HCT116 (cell line): ENCODE results near the gene ASB15. TPM values are rescaled to one million over a fixed set of nuclear protein-coding genes. Genes with fewer than 3 reads are reported as not detected.

Source experiments
- ATAC-seq: fragments of 200-7000 bp; cut with Tn5 transposase; 2 replicates; pipeline ENCODE4 v1.9.1; 2020; ENCODE audit warnings: mild to moderate bottlenecking, moderate library complexity
- BruUV-seq: library from RNA; stranded (reverse); fragments of 400-500 nt; replicated peaks from 2 replicates; lab custom pipeline; 2021; lab: Mats Ljungman, UMichigan
- CTCF ChIA-PET: fragments of 300-600 bp; sonication (Branson Sonifier 250); formaldehyde crosslinking; loops from one replicate; lab custom pipeline; 2021; ENCODE audit warnings: antibody characterized with exemption; lab: Charles Lee
- POLR2A ChIA-PET: fragments of 300-600, 350-600 bp; sonication (Branson Sonifier 250); formaldehyde crosslinking; loops from one replicate; lab custom pipeline; 2021; ENCODE audit warnings: antibody characterized with exemption; lab: Charles Lee
- RAD21 ChIA-PET, 2 experiments: fragments of 300-600 bp; sonication (Branson Sonifier 250); formaldehyde crosslinking; loops; one replicate each; lab custom pipeline; 2023; ENCODE audit warnings: low total read pairs in 2 of 2; ENCODE audit not compliant: uncharacterized antibody in 2 of 2, unreplicated experiment in 2 of 2, low non-redundant PET in 1 of 2; lab: Charles Lee
- DNase-seq: peaks from one replicate; pipeline ENCODE4 v3.0.0-alpha.2; 2010; ENCODE audit warnings: low read depth, low spot score
- H2AFZ ChIP-seq: fragments of 200-600 bp; shearing (Covaris generic), sonication (generic); 2 replicates; pipeline ENCODE4 v1.6.1; 2017; ENCODE audit warnings: low read depth, mixed run types, mixed read lengths, antibody characterized with exemption, low read length; ENCODE audit not compliant: poor library complexity, severe bottlenecking
- H3K27ac ChIP-seq: 2 replicates; pipeline ENCODE4 v1.5.1; 2012; ENCODE audit warnings: low read depth, low read length
- H3K27me3 ChIP-seq: fragments of 200-600 bp; sonication (generic); 2 replicates; pipeline ENCODE4 v1.6.1; 2016; ENCODE audit warnings: mixed run types, low read length, mixed read lengths; ENCODE audit not compliant: insufficient read depth
- H3K36me3 ChIP-seq, 2 experiments: fragments of 200-500 bp in 1 of 2; fragments of 200-600 bp in 1 of 2; sonication (Bioruptor generic) in 1 of 2; sonication (generic) in 1 of 2; 2 replicates each; pipeline versions ENCODE4 v1.5.1 to v1.6.1; 2014 to 2016; ENCODE audit warnings: low read length in 2 of 2, inconsistent platforms in 1 of 2, mixed read lengths in 1 of 2, mixed run types in 1 of 2; ENCODE audit not compliant: insufficient read depth in 2 of 2, control insufficient read depth in 1 of 2
- H3K4me1 ChIP-seq, 2 experiments: fragments of 200-600 bp in 1 of 2; sonication (generic) in 1 of 2; 2 replicates each; pipeline versions ENCODE4 v1.5.1 to v1.6.1; 2012 to 2017; ENCODE audit warnings: low read length in 2 of 2, inconsistent platforms in 1 of 2, mild to moderate bottlenecking in 1 of 2, mixed read lengths in 1 of 2, mixed run types in 1 of 2, moderate library complexity in 1 of 2; ENCODE audit not compliant: insufficient read depth in 2 of 2, control insufficient read depth in 1 of 2
- H3K4me2 ChIP-seq: fragments of 200-600 bp; sonication (generic); 2 replicates; pipeline ENCODE4 v1.6.1; 2017; ENCODE audit warnings: mixed run types, low read length, mixed read lengths
- H3K4me3 ChIP-seq, 2 experiments: fragments of 200-600 bp in 1 of 2; sonication (generic) in 1 of 2; replicated peaks in 1 of 2; 2 replicates each; pipeline ENCODE4 v1.5.1; 2011 to 2016; ENCODE audit warnings: low read length in 2 of 2, control low read depth in 1 of 2, low read depth in 1 of 2, mild to moderate bottlenecking in 1 of 2, mixed read lengths in 1 of 2, mixed run types in 1 of 2
- H3K79me2 ChIP-seq: fragments of 200-600 bp; sonication (generic); 2 replicates; pipeline ENCODE4 v1.6.1; 2017; ENCODE audit warnings: mild to moderate bottlenecking, mixed run types, low read length, moderate library complexity, mixed read lengths; ENCODE audit not compliant: insufficient read depth
- H3K9ac ChIP-seq: fragments of 200-600 bp; sonication (generic); 2 replicates; pipeline ENCODE4 v1.6.1; 2016; ENCODE audit warnings: low read length, mixed read lengths
- H3K9me2 ChIP-seq: fragments of 200-600 bp; sonication (generic), shearing (Covaris generic); 2 replicates; pipeline ENCODE4 v1.6.1; 2017; ENCODE audit warnings: mixed run types, mild to moderate bottlenecking, moderate library complexity; ENCODE audit not compliant: insufficient read depth
- H3K9me3 ChIP-seq, 2 experiments: fragments of 200-500 bp in 1 of 2; fragments of 200-600 bp in 1 of 2; sonication (Bioruptor generic) in 1 of 2; sonication (generic) in 1 of 2; 2 replicates each; pipeline ENCODE4 v1.6.1; 2014 to 2017; ENCODE audit warnings: low read length in 2 of 2, mixed read lengths in 2 of 2, inconsistent platforms in 1 of 2, low read depth in 1 of 2, mild to moderate bottlenecking in 1 of 2, mixed run types in 1 of 2, moderate library complexity in 1 of 2; ENCODE audit not compliant: control insufficient read depth in 1 of 2, insufficient read depth in 1 of 2
- H4K20me1 ChIP-seq: fragments of 200-600 bp; sonication (generic), shearing (Covaris generic); 2 replicates; pipeline ENCODE4 v1.6.1; 2017; ENCODE audit warnings: mixed run types, mild to moderate bottlenecking, moderate library complexity; ENCODE audit not compliant: insufficient read depth
- CBX3 ChIP-seq: IDR thresholded peaks from 2 replicates; pipeline ENCODE4 v1.6.1; 2012; ENCODE audit warnings: low read depth
- CEBPB ChIP-seq: IDR thresholded peaks from 2 replicates; pipeline ENCODE4 v1.6.1; 2012; ENCODE audit warnings: low read depth
- MAX ChIP-seq: IDR thresholded peaks from 2 replicates; pipeline ENCODE4 v1.6.1; 2012
- POLR2A ChIP-seq: IDR thresholded peaks from 2 replicates; pipeline ENCODE4 v1.7.0; 2011; ENCODE audit warnings: borderline replicate concordance; ENCODE audit not compliant: insufficient read depth, insufficient read length; ENCODE audit errors: extremely low read depth
- ZBTB33 ChIP-seq: IDR thresholded peaks from 2 replicates; pipeline ENCODE4 v1.6.1; 2011; ENCODE audit warnings: mild to moderate bottlenecking, low read length, moderate library complexity; ENCODE audit not compliant: insufficient replicate concordance; ENCODE audit errors: extremely low read depth
- ZFX ChIP-seq: fragments of 450-650 bp; IDR thresholded peaks from 2 replicates; pipeline ENCODE4 v1.6.1; 2017
- ZNF274 ChIP-seq: fragments of 200-500 bp; sonication (Bioruptor generic); IDR thresholded peaks from 2 replicates; pipeline ENCODE4 v1.6.1; 2014; ENCODE audit warnings: mild to moderate bottlenecking, low read depth, low read length, inconsistent platforms
- intact Hi-C: fragments of 100-400 bp; cut with micrococcal nuclease; formaldehyde crosslinking; loops from 2 replicates; pipeline ENCODE4 v1.10.0; 2022
- total RNA-seq: library from RNA; stranded (reverse); gene quantifications from one replicate; pipeline ENCODE4 v1.2.1, GENCODE V29; 2021; ENCODE audit not compliant: unreplicated experiment

Gene ASB15
- total RNA-seq, 1 experiment from 2014 or later, result not detected

GRCh38 chr7:123652406-123652805 is 50.8 kb downstream of the ASB15 start:
- Histone ChIP-seq H4K20me1 (no peaks in the 10 kb centered on the region), H3K27ac (no peak overlapping the region), H3K9ac (no peak overlapping the region), H3K4me2 (no peak overlapping the region), H3K27me3 (no peaks in the 10 kb centered on the region), H3K79me2 (no peaks in the 10 kb centered on the region), H3K9me2 (no peaks in the 10 kb centered on the region; the same call in 1 of the 2 replicates), H3K9me3 (no peaks in the 10 kb centered on the region), H3K4me1 (peaks cover 0 to 4% of the 10 kb centered on the region in 2 experiments; a peak in 1 of 4 replicates), H3K36me3 (no peaks in the 10 kb centered on the region), H3K4me3 (no peak overlapping the region), H2AFZ (no peak overlapping the region)
- no peak for ATAC-seq
- intact Hi-C loops, result no loop called here
- ChIA-PET POLR2A (no interaction called here), RAD21 (no interaction called here), CTCF (interaction anchor here (1.2 kb wide), 1 partner anchor 49 kb away, joined by 4 read pairs; no protein-coding TSS in a partner anchor)
- no peak for DNase-seq
- no peak for TF ChIP-seq MAX
- no TSS peak for BruUV-seq

DNA sequence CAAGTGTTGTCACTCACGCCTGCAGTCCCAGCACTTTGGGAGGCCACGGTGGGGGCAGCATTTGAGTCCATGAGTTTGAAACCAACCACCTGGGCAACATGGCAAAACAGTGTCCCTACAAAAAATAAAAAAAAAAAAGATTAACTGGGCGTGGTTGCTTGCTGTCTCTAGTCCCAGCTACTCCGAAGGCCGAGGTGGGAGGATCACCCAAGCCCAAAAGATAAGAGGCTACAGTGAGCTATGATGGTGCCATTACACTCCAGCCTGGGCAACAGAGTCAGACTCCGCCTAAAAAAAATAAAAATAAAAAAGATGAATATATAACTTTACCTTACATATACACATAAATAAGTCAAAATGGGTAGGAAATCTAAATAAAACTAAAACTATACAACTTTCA is 51.5 kb downstream of the ASB15 start:
- intact Hi-C loops, result no loop called here
- CTCF ChIA-PET, result interaction anchor here (1.2 kb wide), 1 partner anchor 48 kb away, joined by 4 read pairs; no protein-coding TSS in a partner anchor
- H3K9me2 ChIP-seq, result no peaks in the 10 kb centered on the region; the same call in 1 of the 2 replicates

More for the DNA sequence above, 51.5 kb downstream of the ASB15 start:
- ChIA-PET POLR2A (no interaction called here), RAD21 (no interaction called here)
- ATAC-seq (no peak), DNase-seq (no peak)
- TF ChIP-seq CBX3 (no peak), ZBTB33 (no peak), ZNF274 (no peak), CEBPB (no peak), POLR2A (no peak), ZFX (no peak)
- H3K9ac ChIP-seq, result no peak overlapping the region
- no peak overlapping the region for H2AFZ ChIP-seq
- BruUV-seq, result no TSS peak
- H3K36me3 ChIP-seq, result no peaks in the 10 kb centered on the region
- H3K27me3 ChIP-seq, result no peaks in the 10 kb centered on the region
- no peaks in the 10 kb centered on the region for H3K79me2 ChIP-seq
- no peaks in the 10 kb centered on the region for H4K20me1 ChIP-seq
- H3K4me3 ChIP-seq, result no peak overlapping the region
- no peak overlapping the region for H3K4me2 ChIP-seq
- no peaks in the 10 kb centered on the region for H3K9me3 ChIP-seq
- no peaks in the 10 kb centered on the region for H3K4me1 ChIP-seq
- H3K27ac ChIP-seq, result no peak overlapping the region
